ENCODE data around the gene KIF26B.

KIF26B gene

DNA sequence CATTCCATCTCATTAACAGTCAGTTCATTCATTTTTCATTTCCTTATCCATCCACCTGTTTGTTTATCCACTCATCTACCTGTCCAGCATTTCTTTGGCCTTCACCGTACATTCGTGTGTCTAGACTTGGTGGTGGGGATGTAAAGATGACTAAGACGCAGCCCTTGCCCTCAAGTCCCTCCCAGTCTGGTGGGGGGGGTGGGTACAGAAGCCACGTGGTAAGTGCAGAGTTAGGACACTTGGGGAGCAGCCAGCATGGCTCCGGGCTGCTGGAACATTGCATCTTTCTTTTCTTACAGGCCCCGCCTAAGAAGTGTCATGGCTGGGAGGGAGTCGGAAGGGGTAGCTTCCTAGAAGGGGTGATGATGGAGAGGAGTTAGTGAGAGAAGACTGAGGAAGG, 17.2 kb downstream of the KIF26B start:
- no peak for DNase-seq (ENCODE audit: low spot score)

DNA sequence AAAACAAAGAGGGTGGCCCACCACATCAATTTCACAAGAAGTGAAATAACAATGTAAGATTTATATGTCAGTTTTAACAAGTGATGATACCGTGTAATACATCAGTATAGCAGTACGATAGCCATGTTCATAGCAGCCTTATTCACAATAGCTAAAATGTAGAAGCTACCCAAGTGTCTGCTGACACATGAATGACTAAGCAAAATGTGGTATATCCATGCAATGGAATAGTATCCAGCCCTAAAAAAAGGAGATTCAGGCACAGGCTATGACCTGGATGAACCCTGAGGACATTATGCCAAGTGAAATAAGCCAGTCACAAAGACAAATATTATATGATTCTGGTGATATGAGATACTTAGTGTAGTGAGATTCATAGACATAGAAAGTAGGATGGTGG, 18.0 kb downstream of the KIF26B start:
- no peak for DNase-seq (ENCODE audit: low spot score)

DNA sequence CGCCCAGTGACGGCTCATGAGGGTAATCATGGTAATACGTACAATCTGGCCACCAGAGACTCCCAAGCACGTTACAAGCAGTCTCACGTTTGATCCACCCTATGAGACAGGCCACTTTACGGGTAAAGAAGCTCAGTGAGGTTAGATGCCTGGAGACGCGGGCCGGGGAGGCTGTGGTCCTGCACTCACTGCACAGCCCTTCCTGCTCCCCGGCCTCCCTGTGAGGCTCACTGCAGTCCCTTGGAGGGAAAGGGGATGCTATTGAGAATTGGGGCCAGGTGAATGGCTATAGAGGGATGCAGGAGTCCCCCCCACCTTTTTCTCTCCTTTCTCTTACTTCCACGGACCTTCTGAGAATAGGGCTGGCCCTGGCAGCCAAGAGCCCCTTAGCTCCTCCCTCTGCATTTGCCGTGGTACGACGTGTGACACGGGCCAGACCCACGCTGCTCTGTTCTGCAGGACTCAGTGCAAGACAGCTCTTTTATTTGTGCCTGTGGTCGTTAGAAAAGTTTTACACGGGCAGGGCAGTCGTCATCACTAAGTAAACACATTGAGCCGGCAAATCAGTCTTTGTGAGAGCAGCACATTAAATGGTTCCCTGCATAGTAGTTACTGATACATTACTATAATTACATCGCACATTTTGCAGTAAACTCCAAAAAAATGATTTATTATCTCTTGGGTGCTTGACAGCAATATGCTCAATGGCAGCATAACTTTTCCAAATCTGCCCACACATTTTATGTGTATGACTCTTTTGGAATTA, 18.8 kb downstream of the KIF26B start:
- DNase-seq (ENCODE audit: low spot score) = no peak

DNA sequence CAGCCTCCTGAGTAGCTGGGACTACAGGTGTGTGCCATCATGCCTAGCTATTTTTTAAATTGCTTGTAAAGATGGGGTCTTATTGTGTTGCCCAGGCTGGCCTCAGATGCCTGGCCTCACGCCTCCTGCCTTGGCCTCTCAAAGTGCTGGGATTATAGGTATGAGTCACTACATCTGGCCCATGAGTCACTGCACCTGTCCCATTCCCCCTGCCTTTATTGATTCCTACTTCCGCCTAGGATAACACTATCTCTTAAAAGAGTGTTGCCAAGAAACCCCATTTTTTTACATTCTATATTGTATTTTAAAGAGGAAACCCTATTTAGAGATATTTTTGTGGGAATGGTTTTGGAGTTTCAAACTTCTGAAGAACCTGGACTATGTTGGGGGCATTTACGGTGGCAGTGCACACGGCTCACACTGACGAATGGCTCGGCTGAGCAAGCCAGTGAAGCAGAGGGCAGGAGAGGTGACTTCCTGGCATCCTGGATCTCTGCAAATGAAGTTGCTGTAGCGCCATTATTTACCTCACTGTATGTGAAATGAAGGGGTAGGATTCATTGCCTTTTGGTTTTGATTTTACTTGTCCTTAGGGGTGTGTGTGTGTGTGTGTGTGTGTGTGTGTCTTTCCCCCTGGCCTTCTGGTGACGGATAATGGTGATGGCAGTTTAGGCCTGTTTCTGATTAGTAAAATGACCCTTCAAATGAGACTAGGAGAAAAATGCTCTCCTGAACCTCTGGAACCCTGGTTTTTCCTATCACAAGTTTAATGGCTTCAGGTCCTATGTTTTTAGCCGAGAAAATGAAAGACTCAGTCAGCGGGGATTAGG, 22.5 kb downstream of the KIF26B start:
- no peak for DNase-seq (ENCODE audit: low spot score)

DNA sequence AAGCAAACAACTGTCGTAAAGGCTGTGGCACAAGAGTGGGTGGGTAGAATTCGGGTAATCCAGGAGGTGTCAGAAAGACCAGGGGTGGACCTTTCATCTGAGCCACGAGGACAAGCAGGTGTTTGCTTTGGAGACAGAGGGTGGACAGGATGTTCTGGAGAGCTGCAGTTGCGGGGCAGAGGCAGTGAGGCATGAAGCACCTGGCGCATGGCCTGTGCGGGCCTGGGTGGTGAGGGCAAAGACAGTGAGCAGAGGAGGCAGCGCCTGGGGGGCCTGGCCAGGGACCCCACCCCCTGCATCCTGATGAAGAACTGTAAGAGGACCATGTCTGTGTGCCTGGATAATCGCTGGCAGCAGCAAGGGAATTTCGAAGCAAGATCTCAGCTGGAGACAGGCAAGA, 24.9 kb downstream of the KIF26B start:
- DNase-seq (ENCODE audit: low spot score) = no peak

DNA sequence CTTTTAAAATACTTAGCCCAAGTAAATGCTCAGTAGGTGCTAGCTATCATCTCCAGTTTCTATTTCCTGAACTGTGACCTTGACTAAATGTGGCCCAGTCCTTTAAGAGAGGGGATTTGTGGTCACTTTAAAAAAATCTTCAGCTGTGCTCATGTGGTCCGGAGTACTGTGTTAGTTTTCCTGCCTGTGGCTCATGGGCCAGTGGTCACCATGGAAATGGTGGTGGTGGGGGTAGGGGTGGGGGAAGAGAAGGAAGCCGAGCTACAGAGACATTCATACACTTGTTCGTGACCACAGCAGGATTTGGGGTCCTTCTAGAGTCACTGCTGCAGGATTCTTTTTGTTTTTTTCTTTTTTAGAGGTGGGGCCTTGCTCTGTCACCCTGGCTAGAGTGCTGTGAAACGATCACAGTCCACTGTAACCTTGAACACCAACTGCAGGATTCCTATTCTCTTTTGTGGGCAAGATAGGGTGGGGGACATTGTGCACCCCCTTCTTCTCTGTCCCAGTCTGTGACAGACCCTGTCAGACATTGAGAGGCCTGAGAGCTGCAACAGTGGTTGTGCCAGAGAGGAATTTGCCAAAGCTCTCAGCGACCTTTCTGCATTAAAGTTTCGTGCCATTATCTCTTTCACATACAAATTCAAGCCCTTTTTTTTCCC, 25.8 kb downstream of the KIF26B start:
- DNase-seq (ENCODE audit: low spot score) = no peak

DNA sequence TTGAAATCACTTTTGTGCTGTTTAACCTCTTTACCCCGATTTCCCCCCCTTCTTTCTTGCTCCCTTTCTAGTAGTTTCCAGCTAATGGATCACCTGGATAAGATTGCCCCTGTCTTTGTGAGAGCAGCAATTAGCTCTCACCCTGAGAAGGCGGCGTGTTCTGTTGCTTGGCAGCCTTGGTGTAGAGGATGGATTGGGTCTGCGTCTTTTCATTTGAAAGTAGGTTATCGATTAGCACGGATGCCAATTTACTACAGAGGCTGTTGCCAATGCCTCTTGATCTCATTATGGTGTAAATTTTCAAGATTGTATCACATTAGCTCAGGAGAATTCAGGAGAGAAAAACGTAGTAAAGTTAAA, 26.4 kb downstream of the KIF26B start:
- DNase-seq (ENCODE audit: low spot score) = no peak

DNA sequence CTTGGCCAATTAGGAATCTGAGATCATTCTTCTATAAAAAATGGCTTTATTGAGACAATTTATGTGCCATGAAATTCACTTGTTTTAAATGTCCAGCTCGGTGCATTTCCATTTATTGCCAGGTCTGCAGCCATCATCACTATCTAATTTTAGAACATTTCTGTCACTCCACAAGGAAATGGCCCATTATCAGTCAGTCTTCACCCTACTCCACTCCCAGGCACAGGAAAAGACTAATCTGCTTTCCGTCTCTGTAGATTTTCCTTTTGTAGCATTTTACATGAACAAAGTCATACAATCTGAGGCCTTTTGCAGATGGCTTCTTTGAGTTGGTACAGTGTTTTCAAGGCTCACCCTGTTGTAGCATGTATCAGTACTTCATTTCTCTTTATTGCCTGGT, 27.2 kb downstream of the KIF26B start:
- DNase-seq (ENCODE audit: low spot score) = no peak

DNA sequence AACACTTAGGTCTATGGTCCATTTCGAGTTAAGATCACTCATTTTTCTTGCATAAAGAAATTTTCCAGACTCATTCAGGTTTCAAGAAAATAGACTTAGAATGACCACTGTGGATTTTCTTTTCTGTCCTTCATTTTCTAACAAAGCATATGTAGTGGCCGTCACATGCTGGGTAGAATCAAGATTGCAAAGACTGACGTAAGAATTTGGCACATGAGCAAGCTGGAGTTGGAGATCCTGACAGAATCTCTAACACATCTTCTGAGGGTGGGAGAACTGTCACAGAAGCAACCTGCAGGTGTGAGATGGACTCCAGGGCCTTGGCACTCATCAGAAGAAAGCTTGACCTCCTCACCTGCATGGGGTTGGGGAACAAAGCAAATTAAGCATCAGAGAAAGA, 28.6 kb downstream of the KIF26B start:
- DNase-seq (ENCODE audit: low spot score) = no peak

DNA sequence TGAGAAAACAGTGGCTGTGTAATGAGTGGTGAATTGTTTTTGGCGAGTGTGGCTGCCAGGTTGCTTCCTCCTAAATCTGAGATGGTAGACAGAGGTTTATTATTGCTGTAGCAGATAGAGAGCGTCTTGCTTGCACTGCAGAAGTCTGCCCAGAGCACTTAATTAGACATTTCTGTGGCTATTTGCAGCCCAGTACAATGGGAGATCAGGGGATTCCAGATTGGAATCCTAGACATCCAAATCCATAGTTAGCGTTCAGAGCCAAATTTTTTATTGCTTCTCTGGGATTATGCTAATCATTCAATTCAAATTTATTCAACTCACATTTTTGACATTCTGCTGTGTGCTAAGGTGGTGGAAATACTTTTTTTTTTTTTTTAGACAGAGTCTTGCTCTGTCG, 30.0 kb downstream of the KIF26B start:
- no peak for DNase-seq (ENCODE audit: low spot score)

DNA sequence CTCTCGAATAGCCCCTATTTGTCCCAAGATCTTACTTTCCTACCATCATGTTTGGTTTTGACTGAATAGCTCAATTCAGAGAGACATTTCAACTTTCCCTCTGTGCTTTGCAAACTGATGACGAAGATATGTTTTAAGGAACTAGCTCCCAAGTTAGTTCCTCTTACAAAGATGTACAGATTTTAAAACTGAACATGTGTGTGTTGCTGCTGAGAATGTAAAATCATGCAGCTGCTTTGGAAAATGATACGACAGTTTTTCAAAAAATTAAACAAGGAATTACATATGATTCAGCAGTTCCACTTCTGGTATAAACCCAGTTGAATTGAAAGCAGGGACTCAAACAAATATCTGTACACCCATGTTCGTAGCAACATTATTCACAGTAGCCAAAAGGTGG, 33.6 kb downstream of the KIF26B start:
- DNase-seq (ENCODE audit: low spot score) = no peak

DNA sequence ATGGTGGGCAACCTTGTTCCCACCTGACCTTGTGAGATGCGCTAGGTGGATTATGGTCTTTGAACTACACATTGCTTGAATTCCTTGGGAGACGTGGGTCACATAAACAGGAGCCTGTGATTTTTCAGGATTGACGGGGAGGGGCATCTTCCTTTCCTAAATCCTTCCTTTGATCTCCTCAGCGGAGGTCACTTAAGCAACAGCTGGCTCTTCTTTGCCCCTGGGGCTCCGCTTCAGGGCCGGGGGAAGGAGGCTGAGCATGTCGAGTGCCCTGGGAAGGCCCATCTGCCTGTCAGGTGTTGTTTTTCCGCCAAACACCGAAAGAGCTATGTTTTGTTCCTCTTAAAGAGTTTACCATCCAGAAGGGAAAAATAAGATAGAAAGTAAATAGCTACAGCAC, 40.6 kb downstream of the KIF26B start:
- DNase-seq (ENCODE audit: low spot score) = no peak

DNA sequence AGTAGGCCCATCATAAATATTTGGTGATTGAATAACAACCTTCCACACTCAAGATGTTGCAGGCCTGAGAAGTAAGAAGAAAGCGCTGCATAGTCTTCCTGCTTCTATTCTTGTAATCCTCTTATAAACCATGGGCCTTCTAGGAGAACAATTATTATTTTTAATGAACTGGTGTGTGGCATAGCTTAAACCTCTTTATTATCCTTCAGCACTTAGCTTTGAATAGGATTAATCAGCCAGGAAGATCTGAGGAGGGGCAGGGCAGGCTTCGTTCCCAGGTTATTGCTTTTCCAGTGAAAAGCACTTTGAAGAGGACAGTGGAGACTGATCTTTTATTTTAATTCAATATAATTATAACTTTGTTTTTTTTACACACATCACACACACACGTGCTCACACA, 42.3 kb downstream of the KIF26B start:
- DNase-seq (ENCODE audit: low spot score) = no peak

DNA sequence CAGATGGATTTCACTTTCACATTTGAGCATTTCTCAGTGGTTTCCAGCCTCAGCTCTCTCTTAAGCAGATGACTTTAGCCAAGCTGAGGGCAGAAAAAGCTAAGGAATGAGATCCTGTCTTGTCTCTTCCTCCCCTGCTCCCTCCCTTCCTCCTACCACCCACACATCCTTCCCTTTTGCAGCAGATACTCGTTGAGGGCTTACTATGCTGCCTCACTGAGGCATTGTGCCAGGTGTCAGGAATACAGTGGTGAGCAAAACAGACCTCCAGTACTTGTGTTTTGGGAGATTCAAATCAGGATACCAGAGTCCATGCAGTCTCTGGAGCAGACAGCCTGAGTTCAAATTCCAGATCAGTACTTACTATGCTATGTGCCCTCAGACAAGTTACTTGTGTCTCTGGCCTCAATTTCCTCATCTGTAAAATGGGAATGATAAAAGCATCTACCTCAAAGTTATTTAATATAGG, 43.2 kb downstream of the KIF26B start:
- peak; percentile 28 for DNase-seq (ENCODE audit: low spot score)

DNA sequence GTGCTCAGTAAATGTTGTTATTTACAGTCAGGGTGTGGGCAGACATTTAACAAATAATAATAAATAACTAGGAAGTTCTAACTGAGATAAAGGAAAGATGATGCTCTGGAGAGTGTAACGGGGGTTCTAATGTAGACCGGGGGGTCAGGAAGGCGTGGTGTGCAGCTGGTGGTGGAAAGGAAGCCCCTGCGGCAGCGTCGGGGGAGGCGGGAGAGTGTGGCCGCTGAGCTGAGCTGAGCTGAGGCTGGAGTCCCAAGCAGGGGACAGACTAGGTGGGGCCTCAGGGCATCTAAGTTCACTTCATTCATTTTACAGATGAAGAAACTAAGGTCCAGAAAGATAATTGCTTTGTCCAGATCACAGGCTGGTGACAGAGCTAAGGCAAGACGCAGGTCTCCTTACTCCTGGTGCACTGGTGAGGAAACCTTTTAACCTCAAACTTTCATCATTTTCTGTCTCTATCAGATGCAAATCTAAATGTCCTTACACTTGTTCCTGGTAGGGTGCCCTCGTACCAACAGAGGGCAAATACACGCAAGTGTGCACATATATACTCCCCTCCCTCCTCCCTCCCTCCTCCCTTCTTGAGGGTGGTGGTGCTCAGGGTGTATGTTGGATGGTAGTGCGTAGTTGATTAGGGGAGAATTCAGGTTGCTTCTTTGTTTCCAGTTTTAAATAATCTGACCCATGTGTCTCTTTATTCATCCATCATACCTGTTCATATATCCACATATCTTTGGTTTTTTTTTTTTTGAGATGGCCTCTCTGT, 44.1 kb downstream of the KIF26B start:
- DNase-seq (ENCODE audit: low spot score) = no peak

DNA sequence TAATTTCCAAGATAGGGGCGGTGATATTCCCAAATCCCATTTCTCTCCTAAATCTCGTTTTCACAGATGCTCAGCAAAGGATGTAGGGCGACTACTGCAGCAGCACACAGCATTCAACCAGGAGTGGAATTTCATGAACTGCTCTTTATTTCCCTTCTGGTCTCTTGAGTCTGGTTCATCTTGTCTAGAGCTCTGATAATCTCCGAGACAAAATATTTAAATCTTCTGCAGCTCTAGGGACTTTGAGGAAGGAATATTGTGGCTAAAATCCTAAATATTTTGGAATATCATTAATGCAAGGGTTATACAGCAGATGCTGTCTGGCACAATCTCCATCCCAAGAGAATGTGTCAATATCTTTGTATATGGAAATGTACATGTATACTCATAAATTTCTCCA, 45.4 kb downstream of the KIF26B start:
- DNase-seq (ENCODE audit: low spot score) = no peak

DNA sequence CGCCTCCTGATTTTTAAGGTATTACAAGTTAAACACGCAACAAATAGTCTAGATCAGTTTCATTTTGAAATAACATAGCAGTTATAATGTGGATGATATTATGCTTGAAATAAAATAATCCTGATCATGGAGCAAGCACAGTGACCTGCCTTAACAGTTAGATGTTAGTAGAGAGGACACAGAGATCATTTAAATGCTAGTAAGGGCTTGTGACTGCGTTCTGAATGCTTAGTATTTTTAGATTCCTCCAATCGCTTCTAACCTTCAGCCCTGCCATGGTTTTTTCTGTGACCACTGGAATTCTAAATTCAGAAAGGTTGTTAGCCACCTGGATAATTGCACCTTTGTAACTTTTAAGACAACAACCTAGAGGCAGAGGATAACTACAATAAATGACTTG, 46.4 kb downstream of the KIF26B start:
- DNase-seq (ENCODE audit: low spot score) = no peak

DNA sequence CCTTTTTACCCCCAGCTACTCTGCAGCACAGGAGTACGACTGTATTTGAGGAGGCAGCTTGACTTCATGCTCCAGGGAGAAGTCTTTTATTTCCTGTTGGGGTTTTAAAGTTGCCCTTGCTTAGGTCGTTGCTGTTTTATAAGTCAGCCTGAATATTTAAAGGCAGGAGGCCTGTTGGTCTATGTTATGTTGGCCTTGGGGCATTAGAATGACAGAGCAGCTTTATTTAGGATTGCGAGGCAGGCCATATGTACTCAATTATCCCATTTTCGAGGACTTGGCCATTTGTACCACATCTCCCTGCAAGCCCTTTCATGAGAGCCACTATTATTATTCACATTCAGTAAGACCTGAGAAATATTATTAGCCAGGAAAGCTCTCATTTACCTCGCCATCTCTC, 47.0 kb downstream of the KIF26B start:
- DNase-seq (ENCODE audit: low spot score) = no peak

DNA sequence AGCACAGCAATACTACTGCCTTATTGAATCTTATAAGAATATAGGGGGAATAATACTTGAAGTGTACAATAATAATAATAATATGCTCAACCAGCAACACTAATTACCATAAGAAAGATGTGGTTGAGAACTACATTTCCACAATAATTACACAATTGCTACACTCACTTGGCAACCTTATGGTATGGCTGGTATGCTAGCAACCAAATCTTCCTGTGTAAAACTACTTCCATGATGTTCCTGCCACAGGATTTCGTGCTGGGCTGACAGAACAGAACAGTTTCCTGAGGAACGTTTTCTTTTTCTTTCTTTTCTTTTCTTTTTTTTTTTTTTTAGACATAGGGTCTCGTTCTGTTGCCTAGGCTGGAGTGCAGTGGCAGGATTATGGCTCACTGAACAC, 50.6 kb downstream of the KIF26B start:
- no peak for DNase-seq (ENCODE audit: low spot score)

DNA sequence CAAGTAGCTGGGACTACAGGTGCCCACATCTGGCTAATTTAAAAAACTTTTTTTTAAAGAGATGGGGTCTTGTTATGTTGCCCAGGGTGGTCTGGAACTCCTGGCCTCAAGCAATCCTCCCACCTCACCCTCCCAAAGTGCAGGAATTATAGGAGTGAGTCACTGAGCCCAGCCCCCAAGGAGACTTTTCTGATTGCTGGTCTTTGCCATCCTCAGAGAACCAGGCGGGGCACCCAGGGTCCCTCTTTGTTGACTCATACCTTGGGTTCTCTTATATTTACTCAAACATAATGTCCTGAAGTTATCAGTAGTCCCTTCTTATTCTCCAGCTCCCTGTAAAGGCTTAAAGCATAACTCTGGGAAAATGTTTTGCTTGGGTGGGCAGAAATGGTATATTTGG, 51.1 kb downstream of the KIF26B start:
- no peak for DNase-seq (ENCODE audit: low spot score)

DNA sequence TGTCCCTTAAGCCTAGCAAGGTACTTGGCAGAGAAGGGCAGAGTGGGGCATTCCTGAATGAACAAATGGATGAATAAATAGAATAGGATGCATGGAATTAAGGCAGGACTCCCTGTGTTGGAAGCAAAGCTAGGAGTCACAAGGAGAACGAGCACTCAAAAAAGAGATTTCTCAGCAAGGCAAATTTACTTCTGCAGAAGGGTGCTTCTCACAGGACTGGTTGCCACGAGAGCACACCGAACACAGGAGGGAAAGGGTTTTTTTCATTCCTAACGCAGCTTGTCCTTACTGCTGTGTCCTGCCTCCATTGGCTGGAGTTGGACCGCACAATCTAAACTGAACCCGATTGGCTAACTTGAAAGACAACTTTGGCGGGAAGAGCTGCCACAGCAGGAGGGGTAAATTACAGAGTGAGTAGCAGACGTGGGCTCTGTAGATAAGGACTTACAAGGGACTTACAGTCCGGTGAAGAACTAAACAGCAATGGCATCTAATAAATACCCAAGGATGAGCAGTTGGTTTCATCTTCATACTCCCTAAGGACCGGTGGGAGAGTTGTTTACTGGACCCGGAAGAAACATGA, 52.4 kb downstream of the KIF26B start:
- no peak for DNase-seq (ENCODE audit: low spot score)

DNA sequence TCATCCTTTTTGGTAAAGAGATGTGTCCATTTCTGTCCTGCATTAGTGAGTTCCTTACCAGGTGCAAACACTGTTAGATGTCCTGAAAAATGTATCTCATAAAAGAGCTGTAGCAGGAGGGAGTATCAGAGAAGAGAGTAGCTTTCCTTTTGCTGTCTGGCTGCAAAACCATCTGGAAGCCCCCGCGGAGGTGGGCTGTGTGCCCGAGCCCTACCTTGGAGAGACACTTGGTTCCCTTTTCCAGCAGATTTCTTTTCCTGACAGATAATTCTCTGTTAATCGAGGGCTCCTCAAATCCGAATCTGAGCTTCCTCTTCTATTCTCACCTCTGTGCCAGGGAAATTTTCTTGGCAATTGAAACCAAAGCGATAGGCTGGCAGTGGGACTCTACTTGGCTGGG, 53.0 kb downstream of the KIF26B start:
- DNase-seq (ENCODE audit: low spot score) = no peak

All from AG08396 (cell line).